Measurements from ENCODE around the gene GLUD2. TPM values are rescaled to one million over a fixed set of nuclear protein-coding genes. Genes with fewer than 3 reads are reported as not detected.

Gene GLUD2
- total and polyA plus RNA-seq, 2 of the 8 experiments (the other 6 are each of a cell fraction or from before 2014, with no cell fraction given): 0.14 to 0.26 TPM

- TF ChIP-seq ATF3 (IDR thresholded peaks at IDR 0.05; ENCODE audit: insufficient read depth, low read depth, low read length) (no peak), RNF2 (IDR thresholded peaks at IDR 0.05; ENCODE audit: borderline replicate concordance, low read depth, low read length, missing control alignments, poor library complexity, severe bottlenecking) (no peak)
These were observed 17.3 kb upstream of the GLUD2 start (continued) for GRCh38 chrX:121030083-121030482.

Measured in H1 (cell line).